ENCODE measurements around the gene TMA7B.

DNA sequence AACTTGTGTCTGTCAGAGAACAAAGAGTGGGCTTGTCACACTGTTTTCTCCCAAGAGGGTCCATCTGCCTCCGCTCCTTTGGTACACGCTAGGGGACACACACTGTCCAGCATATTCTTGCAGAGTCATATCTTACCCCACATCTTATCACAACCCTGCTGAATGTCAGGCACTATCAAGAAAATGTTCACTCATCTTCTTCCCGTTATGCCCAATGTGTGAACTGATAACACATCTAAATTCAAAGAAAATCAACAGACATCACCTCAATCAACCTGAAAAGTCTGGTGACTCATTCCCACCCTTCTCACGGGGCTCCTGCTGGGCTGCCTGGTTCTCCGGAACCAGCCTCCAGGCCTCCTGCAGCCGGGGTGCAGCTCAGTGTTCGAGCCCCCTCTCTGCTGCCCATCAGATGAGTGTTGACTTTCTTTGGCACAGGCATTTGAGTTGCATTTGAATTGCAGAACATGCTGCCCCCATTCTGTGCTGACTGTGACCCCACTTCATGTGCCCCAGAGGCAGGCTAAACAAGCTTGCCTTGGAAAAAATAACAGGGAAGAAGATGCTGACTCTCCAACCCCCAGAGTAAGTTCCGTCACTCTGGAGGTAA is 40.0 kb upstream of the TMA7B start:
- TF ChIP-seq MAFK (IDR thresholded peaks at IDR 0.05; ENCODE audit: low read depth, low read length) = no peak
- no peak for TF ChIP-seq CTCF (conservative IDR thresholded peaks at IDR 0.05; ENCODE audit: low read depth, low read length)
- TF ChIP-seq POLR2A (IDR thresholded peaks at IDR 0.05; ENCODE audit: low read depth, low read length) = no peak
- TF ChIP-seq NFE2L2 (IDR thresholded peaks at IDR 0.05; ENCODE audit: low read depth, low read length) = no peak
- no peak for TF ChIP-seq CEBPB (IDR thresholded peaks at IDR 0.05; ENCODE audit: low read depth, low read length)
- TF ChIP-seq FOS (IDR thresholded peaks at IDR 0.05; ENCODE audit: low read depth, low read length) = no peak
- TF ChIP-seq SMC3 (IDR thresholded peaks at IDR 0.05; ENCODE audit: low read depth, low read length) = no peak
- TF ChIP-seq ELK1 (IDR thresholded peaks at IDR 0.05; ENCODE audit: borderline replicate concordance, low read depth, low read length) = no peak
- no peak for TF ChIP-seq MAZ (IDR thresholded peaks at IDR 0.05; ENCODE audit: borderline replicate concordance, low read depth, low read length)
- no peak for TF ChIP-seq CHD1 (IDR thresholded peaks at IDR 0.05; ENCODE audit: low read depth, low read length)
- TF ChIP-seq RFX5 (IDR thresholded peaks at IDR 0.05; ENCODE audit: low read depth, low read length) = no peak
- TF ChIP-seq, protein P1, sequence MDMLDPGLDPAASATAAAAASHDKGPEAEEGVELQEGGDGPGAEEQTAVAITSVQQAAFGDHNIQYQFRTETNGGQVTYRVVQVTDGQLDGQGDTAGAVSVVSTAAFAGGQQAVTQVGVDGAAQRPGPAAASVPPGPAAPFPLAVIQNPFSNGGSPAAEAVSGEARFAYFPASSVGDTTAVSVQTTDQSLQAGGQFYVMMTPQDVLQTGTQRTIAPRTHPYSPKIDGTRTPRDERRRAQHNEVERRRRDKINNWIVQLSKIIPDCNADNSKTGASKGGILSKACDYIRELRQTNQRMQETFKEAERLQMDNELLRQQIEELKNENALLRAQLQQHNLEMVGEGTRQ (IDR thresholded peaks at IDR 0.05; ENCODE audit: low read depth, low read length) = no peak
- no peak for TF ChIP-seq MXI1 (IDR thresholded peaks at IDR 0.05; ENCODE audit: borderline replicate concordance, low read depth, low read length)
- TF ChIP-seq RAD21 (IDR thresholded peaks at IDR 0.05; ENCODE audit: low read length) = no peak
